ENCODE measurements around the gene CDH12.
"Not testable (repeated sequence)": the region's sequence is repeated elsewhere in the genome, so short reads cannot be mapped to it uniquely, and the experiment has no call there.

Gene CDH12

GRCh38 chr5:22053195-22053594 lies 799.9 kb downstream of the CDH12 start:
- Histone ChIP-seq H3K27me3 (ENCODE audit: control insufficient read depth in 2 of 2, insufficient read depth in 2 of 2, low read length in 2 of 2) (no peaks in the 10 kb centered on the region), H3K9ac (ENCODE audit: low read depth in 1 of 2, low read length in 2 of 2) (no peak overlapping the region), H3K27ac (ENCODE audit: low read depth in 2 of 2, low read length in 2 of 2) (no peak overlapping the region), H3K36me3 (ENCODE audit: control insufficient read depth in 2 of 2, insufficient read depth in 2 of 2, low read length in 2 of 2) (no peaks in the 10 kb centered on the region), H3K4me3 (ENCODE audit: low read length in 2 of 2) (no peak overlapping the region), H3K4me1 (ENCODE audit: control insufficient read depth in 2 of 2, insufficient read depth in 2 of 2, low read length in 2 of 2) (no peaks in the 10 kb centered on the region), H3K9me3 (ENCODE audit: control insufficient read depth in 2 of 2, low read length in 2 of 2) (no peaks in the 10 kb centered on the region)

- Histone ChIP-seq H3K27ac (ENCODE audit: low read depth in 2 of 2, low read length in 2 of 2) (no peak overlapping the region), H3K9me3 (ENCODE audit: control insufficient read depth in 2 of 2, low read length in 2 of 2) (no peaks in the 10 kb centered on the region), H3K9ac (ENCODE audit: low read depth in 1 of 2, low read length in 2 of 2) (no peak overlapping the region), H3K4me3 (ENCODE audit: low read length in 2 of 2) (no peak overlapping the region), H3K36me3 (ENCODE audit: control insufficient read depth in 2 of 2, insufficient read depth in 2 of 2, low read length in 2 of 2) (no peaks in the 10 kb centered on the region), H3K27me3 (ENCODE audit: control insufficient read depth in 2 of 2, insufficient read depth in 2 of 2, low read length in 2 of 2) (no peaks in the 10 kb centered on the region), H3K4me1 (ENCODE audit: control insufficient read depth in 2 of 2, insufficient read depth in 2 of 2, low read length in 2 of 2) (no peaks in the 10 kb centered on the region)
Measured at GRCh38 chr5:22051881-22052280, 801.3 kb downstream of the CDH12 start.

GRCh38 chr5:22050931-22051330 lies 802.2 kb downstream of the CDH12 start:
- Histone ChIP-seq H3K27me3 (ENCODE audit: control insufficient read depth in 2 of 2, insufficient read depth in 2 of 2, low read length in 2 of 2) (no peaks in the 10 kb centered on the region), H3K4me1 (ENCODE audit: control insufficient read depth in 2 of 2, insufficient read depth in 2 of 2, low read length in 2 of 2) (no peaks in the 10 kb centered on the region), H3K9me3 (ENCODE audit: control insufficient read depth in 2 of 2, low read length in 2 of 2) (no peaks in the 10 kb centered on the region), H3K27ac (ENCODE audit: low read depth in 2 of 2, low read length in 2 of 2) (no peak overlapping the region), H3K4me3 (ENCODE audit: low read length in 2 of 2) (no peak overlapping the region), H3K36me3 (ENCODE audit: control insufficient read depth in 2 of 2, insufficient read depth in 2 of 2, low read length in 2 of 2) (no peaks in the 10 kb centered on the region), H3K9ac (ENCODE audit: low read depth in 1 of 2, low read length in 2 of 2) (no peak overlapping the region)

GRCh38 chr5:22044229-22044628 lies 808.9 kb downstream of the CDH12 start:
- Histone ChIP-seq H3K27ac (ENCODE audit: low read depth in 2 of 2, low read length in 2 of 2) (no peak overlapping the region), H3K4me1 (ENCODE audit: control insufficient read depth in 2 of 2, insufficient read depth in 2 of 2, low read length in 2 of 2) (no peaks in the 10 kb centered on the region), H3K4me3 (ENCODE audit: low read length in 2 of 2) (no peak overlapping the region), H3K36me3 (ENCODE audit: control insufficient read depth in 2 of 2, insufficient read depth in 2 of 2, low read length in 2 of 2) (no peaks in the 10 kb centered on the region), H3K9ac (ENCODE audit: low read depth in 1 of 2, low read length in 2 of 2) (no peak overlapping the region), H3K27me3 (ENCODE audit: control insufficient read depth in 2 of 2, insufficient read depth in 2 of 2, low read length in 2 of 2) (no peaks in the 10 kb centered on the region), H3K9me3 (ENCODE audit: control insufficient read depth in 2 of 2, low read length in 2 of 2) (peaks cover 0 to 3% of the 10 kb centered on the region in 2 donors)

GRCh38 chr5:22036061-22036460 lies 817.1 kb downstream of the CDH12 start:
- Histone ChIP-seq H3K27me3 (ENCODE audit: control insufficient read depth in 2 of 2, insufficient read depth in 2 of 2, low read length in 2 of 2) (no peaks in the 10 kb centered on the region), H3K36me3 (ENCODE audit: control insufficient read depth in 2 of 2, insufficient read depth in 2 of 2, low read length in 2 of 2) (no peaks in the 10 kb centered on the region), H3K4me3 (ENCODE audit: low read length in 2 of 2) (no peak overlapping the region), H3K9me3 (ENCODE audit: control insufficient read depth in 2 of 2, low read length in 2 of 2) (peaks cover 0 to 3% of the 10 kb centered on the region in 2 donors), H3K4me1 (ENCODE audit: control insufficient read depth in 2 of 2, insufficient read depth in 2 of 2, low read length in 2 of 2) (no peaks in the 10 kb centered on the region), H3K27ac (ENCODE audit: low read depth in 2 of 2, low read length in 2 of 2) (no peak overlapping the region), H3K9ac (ENCODE audit: low read depth in 1 of 2, low read length in 2 of 2) (no peak overlapping the region)

GRCh38 chr5:22033066-22033465 lies 820.1 kb downstream of the CDH12 start:
- Histone ChIP-seq H3K9me3 (ENCODE audit: control insufficient read depth in 2 of 2, low read length in 2 of 2) (no peaks in the 10 kb centered on the region), H3K4me1 (ENCODE audit: control insufficient read depth in 2 of 2, insufficient read depth in 2 of 2, low read length in 2 of 2) (no peaks in the 10 kb centered on the region), H3K9ac (ENCODE audit: low read depth in 1 of 2, low read length in 2 of 2) (no peak overlapping the region), H3K27me3 (ENCODE audit: control insufficient read depth in 2 of 2, insufficient read depth in 2 of 2, low read length in 2 of 2) (no peaks in the 10 kb centered on the region), H3K27ac (ENCODE audit: low read depth in 2 of 2, low read length in 2 of 2) (no peak overlapping the region), H3K36me3 (ENCODE audit: control insufficient read depth in 2 of 2, insufficient read depth in 2 of 2, low read length in 2 of 2) (no peaks in the 10 kb centered on the region), H3K4me3 (ENCODE audit: low read length in 2 of 2) (no peak overlapping the region)

GRCh38 chr5:22023784-22024183 lies 829.4 kb downstream of the CDH12 start:
- no peaks in the 10 kb centered on the region for H3K4me1 ChIP-seq (ENCODE audit: control insufficient read depth in 2 of 2, insufficient read depth in 2 of 2, low read length in 2 of 2)
- H3K36me3 ChIP-seq (ENCODE audit: control insufficient read depth in 2 of 2, insufficient read depth in 2 of 2, low read length in 2 of 2): no peaks in the 10 kb centered on the region
- H3K4me3 ChIP-seq (ENCODE audit: low read length in 2 of 2): no peak overlapping the region
- H3K27ac ChIP-seq (ENCODE audit: low read depth in 2 of 2, low read length in 2 of 2): no peak overlapping the region
- H3K9me3 ChIP-seq (ENCODE audit: control insufficient read depth in 2 of 2, low read length in 2 of 2): no peaks in the 10 kb centered on the region
- H3K9ac ChIP-seq (ENCODE audit: low read depth in 1 of 2, low read length in 2 of 2): no peak overlapping the region
- no peaks in the 10 kb centered on the region for H3K27me3 ChIP-seq (ENCODE audit: control insufficient read depth in 2 of 2, insufficient read depth in 2 of 2, low read length in 2 of 2)

- H3K27me3 ChIP-seq (ENCODE audit: control insufficient read depth in 2 of 2, insufficient read depth in 2 of 2, low read length in 2 of 2); H3K9ac ChIP-seq (ENCODE audit: low read depth in 1 of 2, low read length in 2 of 2); H3K27ac ChIP-seq (ENCODE audit: low read depth in 2 of 2, low read length in 2 of 2); H3K4me1 ChIP-seq (ENCODE audit: control insufficient read depth in 2 of 2, insufficient read depth in 2 of 2, low read length in 2 of 2); H3K9me3 ChIP-seq (ENCODE audit: control insufficient read depth in 2 of 2, low read length in 2 of 2); H3K4me3 ChIP-seq (ENCODE audit: low read length in 2 of 2); H3K36me3 ChIP-seq (ENCODE audit: control insufficient read depth in 2 of 2, insufficient read depth in 2 of 2, low read length in 2 of 2): not testable (repeated sequence)
Measured at GRCh38 chr5:22012893-22013292, 840.3 kb downstream of the CDH12 start.

GRCh38 chr5:22010808-22011207 lies 842.3 kb downstream of the CDH12 start:
- not testable (repeated sequence) for H3K27ac ChIP-seq (ENCODE audit: low read depth in 2 of 2, low read length in 2 of 2); H3K9ac ChIP-seq (ENCODE audit: low read depth in 1 of 2, low read length in 2 of 2); H3K9me3 ChIP-seq (ENCODE audit: control insufficient read depth in 2 of 2, low read length in 2 of 2); H3K27me3 ChIP-seq (ENCODE audit: control insufficient read depth in 2 of 2, insufficient read depth in 2 of 2, low read length in 2 of 2); H3K36me3 ChIP-seq (ENCODE audit: control insufficient read depth in 2 of 2, insufficient read depth in 2 of 2, low read length in 2 of 2); H3K4me1 ChIP-seq (ENCODE audit: control insufficient read depth in 2 of 2, insufficient read depth in 2 of 2, low read length in 2 of 2); H3K4me3 ChIP-seq (ENCODE audit: low read length in 2 of 2)

- H3K9me3 ChIP-seq (ENCODE audit: control insufficient read depth in 2 of 2, low read length in 2 of 2); H3K4me1 ChIP-seq (ENCODE audit: control insufficient read depth in 2 of 2, insufficient read depth in 2 of 2, low read length in 2 of 2); H3K27me3 ChIP-seq (ENCODE audit: control insufficient read depth in 2 of 2, insufficient read depth in 2 of 2, low read length in 2 of 2); H3K27ac ChIP-seq (ENCODE audit: low read depth in 2 of 2, low read length in 2 of 2); H3K4me3 ChIP-seq (ENCODE audit: low read length in 2 of 2); H3K36me3 ChIP-seq (ENCODE audit: control insufficient read depth in 2 of 2, insufficient read depth in 2 of 2, low read length in 2 of 2); H3K9ac ChIP-seq (ENCODE audit: low read depth in 1 of 2, low read length in 2 of 2): not testable (repeated sequence)
Measured at GRCh38 chr5:22001097-22001496, 852.0 kb downstream of the CDH12 start.

- H3K4me3 ChIP-seq (ENCODE audit: low read length in 2 of 2); H3K36me3 ChIP-seq (ENCODE audit: control insufficient read depth in 2 of 2, insufficient read depth in 2 of 2, low read length in 2 of 2); H3K9me3 ChIP-seq (ENCODE audit: control insufficient read depth in 2 of 2, low read length in 2 of 2); H3K27ac ChIP-seq (ENCODE audit: low read depth in 2 of 2, low read length in 2 of 2); H3K4me1 ChIP-seq (ENCODE audit: control insufficient read depth in 2 of 2, insufficient read depth in 2 of 2, low read length in 2 of 2); H3K9ac ChIP-seq (ENCODE audit: low read depth in 1 of 2, low read length in 2 of 2); H3K27me3 ChIP-seq (ENCODE audit: control insufficient read depth in 2 of 2, insufficient read depth in 2 of 2, low read length in 2 of 2): not testable (repeated sequence)
Measured at GRCh38 chr5:21985799-21986198, 867.3 kb downstream of the CDH12 start.

Data from mucosa of rectum (tissue), 2 donors.